Endothelial cell of umbilical vein (primary cell): ENCODE results near the gene GADL1. TPM values are rescaled to one million over a fixed set of nuclear protein-coding genes. Genes with fewer than 3 reads are reported as not detected.

Experiments
- BruUV-seq: library from RNA; stranded (reverse); fragments of 400-500 nt; replicated peaks from 2 replicates; lab custom pipeline; 2021; lab: Mats Ljungman, UMichigan
- CTCF ChIA-PET: fragments of 300-600, 350-600 bp; sonication (Branson Sonifier 250); formaldehyde crosslinking; loops from one replicate; lab custom pipeline; 2021; ENCODE audit warnings: antibody characterized with exemption, inconsistent platforms; lab: Charles Lee
- POLR2A ChIA-PET: fragments of 300-600, 350-600 bp; sonication (Branson Sonifier 250); formaldehyde crosslinking; loops from one replicate; lab custom pipeline; 2021; ENCODE audit warnings: antibody characterized with exemption, inconsistent platforms; lab: Charles Lee
- DNase-seq: peaks from one replicate; pipeline ENCODE4 v3.0.0-alpha.2; 2011; ENCODE audit warnings: low read depth, low spot score
- FAIRE-seq: peaks from 2 replicates; lab custom pipeline; 2011; peaks lifted over from hg19 to GRCh38; lab: Jason Lieb, UNC
- H2AFZ ChIP-seq: 2 replicates; pipeline ENCODE4 v1.6.0; 2012; ENCODE audit warnings: low read depth, low read length, control low read depth, inconsistent platforms
- H3K27ac ChIP-seq: 2 replicates; pipeline ENCODE4 v1.5.1; 2011; ENCODE audit warnings: low read depth, mild to moderate bottlenecking, control low read depth, low read length, moderate library complexity; ENCODE audit not compliant: insufficient read depth
- H3K27me3 ChIP-seq, 2 experiments: 2 replicates each; pipeline versions ENCODE4 v1.6.0 to v1.6.1; 2011; ENCODE audit warnings: low read length in 2 of 2, mixed read lengths in 1 of 2; ENCODE audit not compliant: control insufficient read depth in 2 of 2, insufficient read depth in 2 of 2
- H3K36me3 ChIP-seq, 2 experiments: 2 replicates in 1 of 2; 3 replicates in 1 of 2; pipeline ENCODE4 v1.5.1; 2011; ENCODE audit warnings: low read length in 2 of 2, mild to moderate bottlenecking in 1 of 2, moderate library complexity in 1 of 2; ENCODE audit not compliant: control insufficient read depth in 2 of 2, insufficient read depth in 2 of 2; ENCODE audit errors: extremely low read depth in 1 of 2
- H3K4me1 ChIP-seq: 3 replicates; pipeline ENCODE4 v1.5.1; 2011; ENCODE audit warnings: mild to moderate bottlenecking, low read length; ENCODE audit not compliant: control insufficient read depth, insufficient read depth; ENCODE audit errors: extremely low read depth
- H3K4me2 ChIP-seq: 2 replicates; pipeline ENCODE4 v1.6.1; 2011; ENCODE audit warnings: low read length, control low read depth, mixed read lengths; ENCODE audit not compliant: insufficient read depth
- H3K4me3 ChIP-seq, 3 experiments: fragments of 200-600 bp in 1 of 3; sonication (generic), shearing (Covaris generic) in 1 of 3; replicated peaks in 1 of 3; 2 replicates each; pipeline ENCODE4 v1.5.1; 2011 to 2016; ENCODE audit warnings: control low read depth in 3 of 3, low read length in 3 of 3, mild to moderate bottlenecking in 2 of 3, inconsistent platforms in 1 of 3, low read depth in 1 of 3, moderate library complexity in 1 of 3; ENCODE audit not compliant: insufficient read depth in 1 of 3
- H3K79me2 ChIP-seq: 2 replicates; pipeline ENCODE4 v1.6.0; 2012; ENCODE audit warnings: low read length, inconsistent platforms; ENCODE audit not compliant: control insufficient read depth, insufficient read depth
- H3K9ac ChIP-seq: replicated peaks from 2 replicates; pipeline ENCODE3; 2011; ENCODE audit warnings: low read length, control low read depth; ENCODE audit not compliant: insufficient read depth; ENCODE audit errors: extremely low read depth
- H3K9me1 ChIP-seq: replicated peaks from 3 replicates; pipeline ENCODE4 v1.6.0; 2011; ENCODE audit warnings: mild to moderate bottlenecking, low read length; ENCODE audit not compliant: control insufficient read depth, insufficient read depth; ENCODE audit errors: extremely low read depth
- H3K9me3 ChIP-seq: replicated peaks from 2 replicates; pipeline ENCODE4 v1.5.1; 2012; ENCODE audit warnings: low read length, inconsistent platforms; ENCODE audit not compliant: control insufficient read depth, insufficient read depth
- H4K20me1 ChIP-seq: replicated peaks from 2 replicates; pipeline ENCODE3; 2011; ENCODE audit warnings: mild to moderate bottlenecking, low read length; ENCODE audit not compliant: control insufficient read depth, insufficient read depth; ENCODE audit errors: extremely low read depth
- EZH2 ChIP-seq: IDR thresholded peaks from 2 replicates; pipeline ENCODE4 v1.6.1; 2012; ENCODE audit warnings: borderline replicate concordance, low read depth, mild to moderate bottlenecking, moderate library complexity, low read length, inconsistent platforms; ENCODE audit not compliant: severe bottlenecking
- FOS ChIP-seq: IDR thresholded peaks from 2 replicates; pipeline ENCODE4 v1.6.1; 2011; ENCODE audit warnings: mild to moderate bottlenecking, low read length, moderate library complexity, borderline replicate concordance; ENCODE audit not compliant: insufficient read depth
- GATA2 ChIP-seq: IDR thresholded peaks from 2 replicates; pipeline ENCODE4 v1.7.0; 2011; ENCODE audit warnings: low read depth, mild to moderate bottlenecking, moderate library complexity, mixed read lengths, low read length; ENCODE audit not compliant: insufficient read length, insufficient read depth
- JUN ChIP-seq: IDR thresholded peaks from 2 replicates; pipeline ENCODE4 v1.6.1; 2011; ENCODE audit warnings: borderline replicate concordance, low read depth; ENCODE audit not compliant: insufficient read length, insufficient read depth
- MYC ChIP-seq: IDR thresholded peaks from one replicate; pipeline ENCODE4 v1.6.1; 2011; ENCODE audit warnings: mild to moderate bottlenecking, low read depth, low read length
- POLR2A ChIP-seq: IDR thresholded peaks from 2 replicates; pipeline ENCODE4 v1.6.1; 2012; ENCODE audit warnings: low read depth, mild to moderate bottlenecking, control low read depth, low read length
- POLR2AphosphoS5 ChIP-seq: IDR thresholded peaks from 2 replicates; pipeline ENCODE4 v1.6.1; 2012; ENCODE audit warnings: low read depth, mild to moderate bottlenecking, control low read depth, low read length, moderate library complexity; ENCODE audit not compliant: insufficient read depth
- dilution Hi-C: fragments of 300-500 bp; cut with MboI; formaldehyde crosslinking; loops from one replicate; pipeline ENCODE4 v1.15.0; 2019; ENCODE audit warnings: low sequenced_read_pairs; ENCODE audit not compliant: extremely low pct_ligation_motif_present
- intact Hi-C: fragments of 100-400 bp; cut with micrococcal nuclease; formaldehyde crosslinking; loops from one replicate; pipeline ENCODE4 v1.10.0; 2022
- polyA plus RNA-seq, 4 experiments: library from polyadenylated mRNA; depleted of rRNA in 3 of 4; stranded (reverse) in 3 of 4; unstranded in 1 of 4; fragments of >200 nt; gene quantifications; 2 replicates each; pipeline versions ENCODE4 v1.2.1 to v1.2.3, GENCODE V29; 2011 to 2012; ENCODE audit warnings: missing spikeins in 1 of 4
- total RNA-seq: library from RNA; stranded (reverse); gene quantifications from 2 replicates; pipeline ENCODE4 v1.2.3, GENCODE V29; 2021
- TF ChIP-seq, protein P1 (sequence below): IDR thresholded peaks from 2 replicates; pipeline ENCODE4 v1.6.1; 2011; ENCODE audit not compliant: insufficient read depth, insufficient read length
- TF ChIP-seq, protein P2 (sequence below), 2 donors: IDR thresholded peaks; 1 replicate in 1 of 2; 2 replicates in 1 of 2; pipeline ENCODE4 v1.5.1; 2011; ENCODE audit warnings: low read length in 2 of 2, mild to moderate bottlenecking in 2 of 2, moderate library complexity in 2 of 2, control low read depth in 1 of 2, inconsistent platforms in 1 of 2, low read depth in 1 of 2; ENCODE audit not compliant: insufficient read depth in 1 of 2; ENCODE audit errors: extremely low read depth in 1 of 2

GADL1 gene
- total and polyA plus RNA-seq, 2 donors (not counting 3 experiments of a cell fraction or from before 2014, with no cell fraction given), result not detected

DNA sequence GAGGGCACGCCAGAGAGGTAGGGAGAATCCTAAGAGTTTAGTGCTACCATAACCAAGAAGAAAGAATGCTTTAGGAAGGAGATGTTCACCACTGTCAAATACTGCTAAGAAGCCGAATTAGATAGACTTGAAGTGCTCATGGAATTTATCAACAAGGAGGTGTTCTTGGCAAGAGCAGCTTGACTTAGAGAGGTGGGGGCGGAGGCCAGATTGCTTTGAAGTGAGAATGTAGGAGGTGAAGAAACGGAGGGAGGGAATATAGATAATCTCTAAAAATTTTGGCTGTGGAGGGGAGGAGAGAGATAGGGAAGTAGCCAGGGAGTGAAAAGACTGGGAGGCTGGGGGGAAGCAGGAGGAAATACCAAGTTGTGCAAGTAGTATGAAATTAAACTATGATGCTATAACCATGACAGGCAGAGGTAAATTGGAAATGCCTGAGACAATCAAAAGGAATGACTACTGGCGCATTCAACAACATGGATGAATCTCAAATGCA lies 35.5 kb downstream of the GADL1 start:
- Histone ChIP-seq H3K9me3 (no peaks in the 10 kb centered on the region), H3K27me3 (peaks cover 21 to 27% of the 10 kb centered on the region in 2 experiments), H3K36me3 (no peaks in the 10 kb centered on the region), H3K79me2 (no peaks in the 10 kb centered on the region), H3K9ac (no peak overlapping the region), H3K4me2 (no peak overlapping the region), H3K9me1 (no peaks in the 10 kb centered on the region), H3K4me3 (no peak overlapping the region), H4K20me1 (no peaks in the 10 kb centered on the region), H3K27ac (no peak overlapping the region), H3K4me1 (no peaks in the 10 kb centered on the region), H2AFZ (no peak overlapping the region)
- dilution Hi-C loops (no loop called here), intact Hi-C loops (no loop called here)
- TF ChIP-seq, protein P1, sequence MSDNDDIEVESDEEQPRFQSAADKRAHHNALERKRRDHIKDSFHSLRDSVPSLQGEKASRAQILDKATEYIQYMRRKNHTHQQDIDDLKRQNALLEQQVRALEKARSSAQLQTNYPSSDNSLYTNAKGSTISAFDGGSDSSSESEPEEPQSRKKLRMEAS, result no peak
- TF ChIP-seq FOS (no peak), POLR2AphosphoS5 (no peak), JUN (no peak), EZH2 (no peak), POLR2A (no peak), MYC (no peak), GATA2 (no peak)
- TF ChIP-seq, protein P2, sequence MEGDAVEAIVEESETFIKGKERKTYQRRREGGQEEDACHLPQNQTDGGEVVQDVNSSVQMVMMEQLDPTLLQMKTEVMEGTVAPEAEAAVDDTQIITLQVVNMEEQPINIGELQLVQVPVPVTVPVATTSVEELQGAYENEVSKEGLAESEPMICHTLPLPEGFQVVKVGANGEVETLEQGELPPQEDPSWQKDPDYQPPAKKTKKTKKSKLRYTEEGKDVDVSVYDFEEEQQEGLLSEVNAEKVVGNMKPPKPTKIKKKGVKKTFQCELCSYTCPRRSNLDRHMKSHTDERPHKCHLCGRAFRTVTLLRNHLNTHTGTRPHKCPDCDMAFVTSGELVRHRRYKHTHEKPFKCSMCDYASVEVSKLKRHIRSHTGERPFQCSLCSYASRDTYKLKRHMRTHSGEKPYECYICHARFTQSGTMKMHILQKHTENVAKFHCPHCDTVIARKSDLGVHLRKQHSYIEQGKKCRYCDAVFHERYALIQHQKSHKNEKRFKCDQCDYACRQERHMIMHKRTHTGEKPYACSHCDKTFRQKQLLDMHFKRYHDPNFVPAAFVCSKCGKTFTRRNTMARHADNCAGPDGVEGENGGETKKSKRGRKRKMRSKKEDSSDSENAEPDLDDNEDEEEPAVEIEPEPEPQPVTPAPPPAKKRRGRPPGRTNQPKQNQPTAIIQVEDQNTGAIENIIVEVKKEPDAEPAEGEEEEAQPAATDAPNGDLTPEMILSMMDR (IDR thresholded peaks at IDR 0.05; ENCODE audit: extremely low read depth in 1 of 2, insufficient read depth in 1 of 2, low read depth in 1 of 2, low read length in 2 of 2), result no peak
- no peak for FAIRE-seq
- no peak for DNase-seq
- BruUV-seq, result no TSS peak
- CTCF ChIA-PET, result no interaction called here
- POLR2A ChIA-PET, result no interaction called here
